Limb (tissue), 2 donors: ENCODE data around the gene NOX5.
"Not testable (repeated sequence)": the region's sequence is repeated elsewhere in the genome, so short reads cannot be mapped to it uniquely, and the experiment has no call there.

ENCODE experiments used
- DNase-seq, 2 donors: peaks; one replicate each; pipeline ENCODE4 v3.0.0-alpha.2; 2016; ENCODE audit errors: extremely low spot score in 2 of 2

The NOX5 gene

GRCh38 chr15:69014454-69014853 is at the start of gene NOX5:
Gene NOX5 (plus strand): TSS chr15:69014695. CDS start chr15:69014736, 41 bp downstream.
- DNase-seq, result no peak

GRCh38 chr15:68966996-68967395 is 47.5 kb upstream of the NOX5 start:
- no peak for DNase-seq

- no peak for DNase-seq
Observed at GRCh38 chr15:68967948-68968347, 46.5 kb upstream of the NOX5 start.

GRCh38 chr15:68969298-68969697 is 45.2 kb upstream of the NOX5 start:
- no peak for DNase-seq

- no peak for DNase-seq
Observed at GRCh38 chr15:68972201-68973065, 42.1 kb upstream of the NOX5 start.

- DNase-seq, result not testable (repeated sequence)
Observed at GRCh38 chr15:68975651-68976160, 38.8 kb upstream of the NOX5 start.

GRCh38 chr15:68977426-68977825 is 37.1 kb upstream of the NOX5 start:
- not testable (repeated sequence) for DNase-seq

- DNase-seq, result no peak
Observed at GRCh38 chr15:68979006-68979405, 35.5 kb upstream of the NOX5 start.

- no peak for DNase-seq
Observed at GRCh38 chr15:68979816-68980215, 34.7 kb upstream of the NOX5 start.

- no peak for DNase-seq
Observed at GRCh38 chr15:68980786-68981185, 33.7 kb upstream of the NOX5 start.

- no peak for DNase-seq
Observed at GRCh38 chr15:68981941-68982340, 32.6 kb upstream of the NOX5 start.

- DNase-seq, result no peak
Observed at GRCh38 chr15:68982976-68983563, 31.4 kb upstream of the NOX5 start.

- DNase-seq, result no peak
Observed at GRCh38 chr15:68983961-68984481, 30.5 kb upstream of the NOX5 start.

- DNase-seq, result no peak
Observed at GRCh38 chr15:68984586-68984985, 29.9 kb upstream of the NOX5 start.

GRCh38 chr15:68985361-68985891 is 29.1 kb upstream of the NOX5 start:
- DNase-seq, result no peak

- DNase-seq, result no peak
Observed at GRCh38 chr15:68986322-68986721, 28.2 kb upstream of the NOX5 start.

- no peak for DNase-seq
Observed at GRCh38 chr15:68987120-68987519, 27.4 kb upstream of the NOX5 start.

- no peak for DNase-seq
Observed at GRCh38 chr15:68987676-68988075, 26.8 kb upstream of the NOX5 start.

- DNase-seq, result no peak
Observed at GRCh38 chr15:68989541-68990230, 24.8 kb upstream of the NOX5 start.

- DNase-seq, result no peak
Observed at GRCh38 chr15:68990231-68990991, 24.1 kb upstream of the NOX5 start.

- no peak for DNase-seq
Observed at GRCh38 chr15:68990992-68991500, 23.4 kb upstream of the NOX5 start.
